HG02798 (cell line): Measurements from ENCODE around the gene SNAP29.
"Not testable (repeated sequence)": the region's sequence is repeated elsewhere in the genome, so short reads cannot be mapped to it uniquely, and the experiment has no call there.

Experiments
- ATAC-seq: cut with Tn5 transposase; IDR thresholded peaks from one replicate; pipeline ENCODE4 v1.9.1; 2021; ENCODE audit warnings: mild to moderate bottlenecking; ENCODE audit not compliant: unreplicated experiment, poor library complexity

The SNAP29 gene

DNA sequence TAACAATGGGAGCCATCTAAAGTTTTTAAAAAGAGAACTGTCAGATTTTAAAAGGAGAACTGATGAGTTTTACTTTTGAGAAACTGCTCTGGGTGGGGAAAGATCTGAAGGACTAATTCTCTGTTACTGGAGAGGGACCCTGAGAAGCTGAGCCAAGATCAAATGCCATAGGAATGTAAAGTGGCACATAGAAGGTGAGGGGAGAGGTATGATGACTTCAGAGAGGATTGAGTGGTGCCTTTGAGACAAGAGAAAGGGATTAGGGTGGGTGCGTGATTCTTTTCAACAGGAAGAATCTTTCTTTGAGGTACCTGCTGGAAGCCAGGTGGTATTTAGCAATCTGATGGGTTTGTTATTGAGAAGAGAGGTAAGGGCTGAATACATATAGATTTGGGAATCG, 67.4 kb downstream of the SNAP29 start:
- no peak for ATAC-seq

- no peak for ATAC-seq
Measured at GRCh38 chr22:20927940-20928572, 69.2 kb downstream of the SNAP29 start.

GRCh38 chr22:20928573-20928967, 69.8 kb downstream of the SNAP29 start:
- no peak for ATAC-seq

- no peak for ATAC-seq
Measured at GRCh38 chr22:20930004-20930403, 71.2 kb downstream of the SNAP29 start.

DNA sequence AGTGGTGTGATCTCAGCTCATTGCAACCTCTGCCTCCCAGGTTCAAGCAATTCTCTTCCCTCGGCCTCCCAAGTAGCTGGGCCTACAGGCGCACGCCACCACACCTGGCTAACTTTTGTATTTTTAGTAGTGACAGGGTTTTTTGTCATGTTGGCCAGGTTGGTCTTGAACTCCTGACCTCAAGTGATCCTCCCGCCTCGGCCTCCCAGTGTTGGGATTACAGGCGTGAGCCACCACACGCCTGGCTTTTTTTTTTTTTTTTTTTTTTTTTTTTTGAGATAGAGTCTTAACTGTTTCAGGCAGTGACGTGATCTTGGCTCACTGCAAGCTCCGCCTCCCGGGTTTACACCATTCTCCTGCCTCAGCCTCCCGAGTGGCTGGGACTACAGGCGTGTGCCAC, 71.6 kb downstream of the SNAP29 start:
- ATAC-seq = not testable (repeated sequence)

DNA sequence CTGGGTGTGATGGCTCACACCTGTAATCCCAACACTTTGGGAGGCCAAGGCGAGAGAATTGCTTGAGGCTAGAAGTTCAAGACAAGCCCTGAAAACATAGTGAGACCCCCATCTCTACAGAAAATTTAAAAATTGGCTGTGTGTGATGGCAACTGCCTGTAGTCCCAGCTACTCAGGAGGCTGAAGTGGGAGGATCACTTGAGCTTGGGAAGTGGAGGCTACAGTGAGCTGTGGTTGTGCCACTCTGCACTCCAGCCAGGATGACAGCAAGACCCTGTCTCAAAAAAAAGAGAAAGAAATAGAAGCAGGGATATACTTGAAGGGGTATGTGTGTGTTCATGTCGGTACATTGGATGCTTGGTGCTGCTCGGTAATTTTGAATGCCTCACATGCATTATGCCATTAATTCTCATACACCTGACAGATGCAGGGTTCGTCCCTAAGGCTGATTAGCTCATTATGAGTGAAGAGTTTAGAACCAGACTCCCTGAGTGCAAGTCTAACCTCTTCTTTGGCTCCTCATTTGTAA, 72.4 kb downstream of the SNAP29 start:
- ATAC-seq = no peak

DNA sequence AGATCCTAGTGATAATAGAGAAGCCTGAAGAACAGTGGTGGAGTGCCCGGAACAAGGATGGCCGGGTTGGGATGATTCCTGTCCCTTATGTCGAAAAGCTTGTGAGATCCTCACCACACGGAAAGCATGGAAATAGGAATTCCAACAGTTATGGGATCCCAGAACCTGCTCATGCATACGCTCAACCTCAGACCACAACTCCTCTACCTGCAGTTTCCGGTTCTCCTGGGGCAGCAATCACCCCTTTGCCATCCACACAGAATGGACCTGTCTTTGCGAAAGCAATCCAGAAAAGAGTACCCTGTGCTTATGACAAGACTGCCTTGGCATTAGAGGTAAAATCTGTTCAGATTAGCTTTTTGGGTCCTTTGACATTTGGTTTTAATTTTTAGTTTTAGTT, 75.1 kb downstream of the SNAP29 start:
- ATAC-seq = no peak

DNA sequence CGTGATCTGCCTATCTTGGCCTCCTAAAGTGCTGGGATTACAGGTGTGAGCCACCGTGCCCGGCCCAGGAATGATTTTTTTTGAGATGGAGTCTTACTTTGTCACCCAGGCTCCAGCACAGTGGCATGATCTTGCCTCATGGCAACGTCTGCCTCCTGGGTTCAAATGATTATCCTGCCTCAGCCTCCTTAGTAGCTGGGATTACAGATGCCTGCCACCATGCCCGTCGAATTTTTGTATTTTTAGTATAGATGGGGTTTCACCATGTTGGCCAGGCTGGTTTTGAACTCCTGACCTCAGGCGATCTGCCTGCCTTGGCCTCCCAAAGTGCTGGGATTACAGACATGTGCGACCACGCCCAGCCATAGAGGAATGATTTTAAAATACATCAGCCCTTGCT, 76.2 kb downstream of the SNAP29 start:
- not testable (repeated sequence) for ATAC-seq

- ATAC-seq = not testable (repeated sequence)
Measured at GRCh38 chr22:20935780-20936539, 77.2 kb downstream of the SNAP29 start.

- no peak for ATAC-seq
Measured at GRCh38 chr22:20937031-20937793, 78.4 kb downstream of the SNAP29 start.

DNA sequence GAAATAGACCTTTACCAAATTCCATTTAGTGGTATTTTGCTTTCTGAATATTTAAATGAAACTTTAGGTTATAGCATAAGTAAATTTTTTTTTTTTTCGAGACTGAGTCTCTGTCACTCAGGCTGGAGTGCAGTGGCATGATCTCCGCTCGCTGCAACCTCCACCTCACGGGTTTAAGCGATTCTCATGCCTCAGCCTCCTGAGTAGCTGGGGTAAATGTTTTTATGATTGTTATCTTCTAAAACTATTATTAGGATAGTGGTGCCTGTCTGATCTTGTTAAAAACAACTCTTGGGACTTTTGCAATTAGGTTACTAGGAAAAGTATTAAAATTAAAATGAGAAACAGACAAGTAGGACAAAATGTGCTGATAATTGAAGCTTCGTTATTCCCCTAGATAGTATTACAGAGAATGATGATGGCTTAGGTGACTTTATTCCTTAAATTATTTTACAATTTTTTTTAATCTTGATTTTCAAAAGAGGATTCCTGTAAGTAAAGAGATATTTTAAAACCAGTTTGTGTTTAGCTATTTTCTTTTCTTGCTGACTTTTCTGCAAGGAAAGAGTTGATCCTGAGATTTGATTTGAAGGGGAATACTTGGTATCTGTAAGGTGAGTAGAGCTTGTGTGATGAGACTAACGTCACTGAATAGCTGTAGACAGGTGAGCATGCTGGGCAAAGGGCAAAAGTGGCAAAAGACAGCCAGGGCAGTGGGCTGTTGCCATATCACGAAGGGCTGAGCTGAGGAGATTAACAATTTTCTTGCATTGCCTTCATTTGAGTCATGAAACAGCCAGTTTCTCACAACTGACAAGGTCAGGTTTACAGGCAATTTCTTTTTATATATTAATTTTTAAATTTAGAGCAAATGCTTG, 79.2 kb downstream of the SNAP29 start:
- ATAC-seq = no peak

DNA sequence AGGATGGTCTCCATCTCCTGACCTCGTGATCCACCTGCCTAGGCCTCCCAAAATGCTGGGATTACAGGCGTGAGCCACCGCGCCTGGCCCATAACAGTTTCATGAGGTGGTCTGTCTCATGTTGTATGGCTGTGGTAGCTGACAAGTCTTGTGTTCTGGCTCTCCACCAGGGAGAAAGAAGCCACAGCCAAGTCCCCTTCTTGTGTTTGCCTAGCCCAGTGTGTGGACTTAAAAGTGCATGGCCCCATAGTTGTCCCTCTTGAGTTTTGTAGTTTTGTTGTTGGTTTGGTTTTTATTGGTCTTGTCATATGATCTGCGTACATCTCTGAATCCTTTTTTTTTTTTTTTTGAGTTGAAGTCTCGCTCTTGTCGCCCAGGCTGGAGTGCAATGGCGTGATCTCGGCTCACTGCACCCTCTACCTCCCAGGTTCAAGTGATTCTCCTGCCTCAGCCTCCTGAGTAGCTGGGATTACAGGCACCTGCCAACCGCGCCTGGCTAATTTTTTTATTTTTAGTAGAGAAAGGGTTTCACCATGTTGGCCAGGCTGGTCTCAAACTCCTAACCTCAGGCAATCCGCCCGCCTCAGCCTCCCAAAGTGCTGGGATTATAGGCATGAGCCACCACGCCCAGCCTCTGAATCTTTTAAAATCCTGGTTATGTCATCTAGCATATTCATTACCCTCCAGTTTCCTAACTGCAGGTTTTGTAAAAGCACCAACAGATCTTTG, 80.8 kb downstream of the SNAP29 start:
- ATAC-seq = not testable (repeated sequence)

DNA sequence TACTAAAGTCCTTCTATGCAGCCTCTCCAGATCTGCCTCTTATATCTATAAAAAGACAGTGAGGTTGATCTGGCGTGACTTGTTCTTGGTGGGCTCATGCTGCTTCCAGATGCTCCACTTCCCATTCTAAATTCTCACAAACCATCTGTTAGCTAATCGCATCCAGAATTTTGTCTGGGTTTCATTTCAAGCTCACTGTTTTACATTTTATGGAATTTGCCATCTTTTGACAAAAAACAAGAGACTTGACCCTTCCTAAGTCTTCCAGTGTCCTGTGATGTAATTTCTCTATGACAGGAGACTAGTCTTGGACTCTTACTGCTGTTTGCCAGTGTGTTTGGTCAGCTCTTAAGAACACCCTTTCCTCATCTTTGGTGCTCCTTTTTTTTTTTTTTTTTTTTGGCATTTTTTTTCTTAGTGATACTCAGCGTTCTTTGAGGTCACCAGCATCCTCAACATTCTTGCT, 81.4 kb downstream of the SNAP29 start:
- ATAC-seq = no peak
